GM12892 (cell line): Measurements from ENCODE around the gene NKAIN4.

ENCODE experiments used
- DNase-seq: peaks from one replicate; pipeline ENCODE4 v3.0.0; 2011; ENCODE audit not compliant: insufficient read length
- FAIRE-seq: peaks from 2 replicates; lab custom pipeline; 2011; peaks lifted over from hg19 to GRCh38; lab: Jason Lieb, UNC
- POLR2A ChIP-seq: IDR thresholded peaks from 2 replicates; pipeline ENCODE4 v1.6.1; 2011; ENCODE audit warnings: low read depth, low read length, control low read depth
- POLR2AphosphoS5 ChIP-seq: IDR thresholded peaks from 2 replicates; pipeline ENCODE4 v1.6.1; 2011; ENCODE audit warnings: low read depth, low read length, control low read depth
- TAF1 ChIP-seq: IDR thresholded peaks from 2 replicates; pipeline ENCODE4 v1.6.1; 2011; ENCODE audit warnings: low read depth, mild to moderate bottlenecking, control low read depth, low read length, borderline replicate concordance

NKAIN4 gene

GRCh38 chr20:63293871-63294535, 39.7 kb upstream of the NKAIN4 start:
- DNase-seq, result no peak

GRCh38 chr20:63293456-63293855, 39.2 kb upstream of the NKAIN4 start:
- no peak for FAIRE-seq

More at GRCh38 chr20:63293871-63294535, 39.7 kb upstream of the NKAIN4 start:
- TF ChIP-seq POLR2A, result no peak
- no peak for TF ChIP-seq TAF1
- TF ChIP-seq POLR2AphosphoS5, result no peak
- no peak for FAIRE-seq

GRCh38 chr20:63292904-63293303, 38.6 kb upstream of the NKAIN4 start, which contains the start of gene COL20A1:
TSS of gene COL20A1 (plus strand) at chr20:63293186. CDS start at chr20:63295108, 1,922 bp downstream.
- FAIRE-seq, result no peak
- no peak for TF ChIP-seq TAF1
- no peak for TF ChIP-seq POLR2AphosphoS5
- no peak for TF ChIP-seq POLR2A
- no peak for DNase-seq

More at GRCh38 chr20:63293456-63293855, 39.2 kb upstream of the NKAIN4 start:
- TF ChIP-seq TAF1 (no peak), POLR2AphosphoS5 (no peak), POLR2A (no peak)
- no peak for DNase-seq

- DNase-seq (no peak), FAIRE-seq (no peak)
- TF ChIP-seq POLR2AphosphoS5, result no peak
- no peak for TF ChIP-seq TAF1
- no peak for TF ChIP-seq POLR2A
These were observed 38.0 kb upstream of the NKAIN4 start for GRCh38 chr20:63292292-63292701.

- FAIRE-seq, result no peak
- no peak for DNase-seq
- TF ChIP-seq POLR2AphosphoS5 (no peak), TAF1 (no peak), POLR2A (no peak)
These were observed 37.5 kb upstream of the NKAIN4 start for GRCh38 chr20:63291811-63292210.

GRCh38 chr20:63290677-63291472, 36.6 kb upstream of the NKAIN4 start:
- DNase-seq (peak; percentile 95), FAIRE-seq (no peak)
- no peak for TF ChIP-seq POLR2AphosphoS5
- TF ChIP-seq TAF1, result no peak
- TF ChIP-seq POLR2A, result no peak

- FAIRE-seq (no peak), DNase-seq (no peak)
- TF ChIP-seq POLR2A (no peak), POLR2AphosphoS5 (no peak), TAF1 (no peak)
These were observed 35.9 kb upstream of the NKAIN4 start for GRCh38 chr20:63290136-63290676.

- FAIRE-seq (no peak), DNase-seq (no peak)
- TF ChIP-seq TAF1, result no peak
- TF ChIP-seq POLR2AphosphoS5, result no peak
- no peak for TF ChIP-seq POLR2A
These were observed 35.3 kb upstream of the NKAIN4 start for GRCh38 chr20:63289311-63290135.

GRCh38 chr20:63288581-63289251, 34.5 kb upstream of the NKAIN4 start:
- no peak for TF ChIP-seq POLR2A
- TF ChIP-seq TAF1, result no peak
- TF ChIP-seq POLR2AphosphoS5, result no peak

GRCh38 chr20:63287697-63288580, 33.7 kb upstream of the NKAIN4 start:
- no peak for FAIRE-seq
- DNase-seq, result no peak
- TF ChIP-seq POLR2A (no peak), POLR2AphosphoS5 (no peak), TAF1 (no peak)

More at GRCh38 chr20:63288581-63289251, 34.5 kb upstream of the NKAIN4 start:
- DNase-seq, result no peak
- no peak for FAIRE-seq
